ENCODE data around the gene KRT10. TPM values are rescaled to one million over a fixed set of nuclear protein-coding genes. Genes with fewer than 3 reads are reported as not detected.

Gene KRT10
- polyA plus RNA-seq, 3 donors: 9.7 to 79.1 (median 58.7) TPM

GRCh38 chr17:40824015-40824832 is 1.8 kb upstream of the KRT10 start:
- Histone ChIP-seq H3K79me2 (ENCODE audit: insufficient read depth, low read length) (no peaks in the 10 kb centered on the region), H3K4me1 (ENCODE audit: control insufficient read depth in 1 of 2, insufficient read depth in 2 of 2, low read length in 2 of 2) (peaks cover 3% of the 10 kb centered on the region in 2 donors), H4K20me1 (ENCODE audit: insufficient read depth, low read length) (no peaks in the 10 kb centered on the region), H3K27me3 (ENCODE audit: control insufficient read depth in 2 of 2, insufficient read depth in 2 of 2, low read length in 2 of 2) (peaks cover 10 to 36% of the 10 kb centered on the region in 2 donors), H3K36me3 (replicated peaks in 1 of 2; ENCODE audit: control insufficient read depth in 1 of 2, insufficient read depth in 2 of 2, low read length in 2 of 2) (no peaks in the 10 kb centered on the region), H3K9ac (ENCODE audit: insufficient read depth, low read length, poor library complexity, severe bottlenecking) (no peak overlapping the region), H3K4me3 (replicated peaks in 1 of 3; ENCODE audit: low read depth in 2 of 3, low read length in 3 of 3) (no peak overlapping the region), H3K9me3 (replicated peaks in 1 of 2; ENCODE audit: control insufficient read depth in 1 of 2, insufficient read depth in 1 of 2, low read length in 2 of 2) (peaks cover 3 to 7% of the 10 kb centered on the region in 2 donors), H2AFZ (ENCODE audit: insufficient read depth, low read depth, low read length, poor library complexity, severe bottlenecking) (no peak overlapping the region), H3K27ac (ENCODE audit: low read depth in 1 of 2, low read length in 2 of 2) (no peak overlapping the region), H3K4me2 (replicated peaks; ENCODE audit: extremely low read depth, low read length, poor library complexity, severe bottlenecking) (no peak overlapping the region)
- no peak overlapping the region for H3K4me3 Mint-ChIP-seq
- peaks cover 2 to 6% of the 10 kb centered on the region in 2 donors for H3K36me3 Mint-ChIP-seq
- no peak overlapping the region for H3K27ac Mint-ChIP-seq
- WGBS (ENCODE audit: insufficient coverage): no CpG with 5 or more reads among the region's 1 CpG
- intact Hi-C loops (cut with micrococcal nuclease): no loop called here
- H3K9me3 Mint-ChIP-seq: peaks cover 5 to 23% (median 13%) of the 10 kb centered on the region in 7 donors
- H3K27me3 Mint-ChIP-seq (ENCODE audit: low read depth in 3 of 3): peaks cover 29 to 41% (median 32%) of the 10 kb centered on the region in 3 donors
- peaks cover 3% of the 10 kb centered on the region for H3K4me1 Mint-ChIP-seq
- TF ChIP-seq CTCF (IDR thresholded peaks at IDR 0.05): no peak
- no peak for DNase-seq

GRCh38 chr17:40821536-40821935 is 878 bp downstream of the KRT10 start:
- Mint-ChIP-seq H3K4me3 (peak overlapping the region in 1 of 2 donors; percentile 10), H3K27me3 (ENCODE audit: low read depth in 3 of 3) (peaks cover 23 to 39% (median 29%) of the 10 kb centered on the region in 3 donors), H3K4me1 (peaks cover 12% of the 10 kb centered on the region), H3K9me3 (peaks cover 11 to 42% (median 27%) of the 10 kb centered on the region in 7 donors), H3K27ac (no peak overlapping the region), H3K36me3 (peaks cover 12 to 15% of the 10 kb centered on the region in 2 donors)
- H3K27me3 ChIP-seq (ENCODE audit: control insufficient read depth in 2 of 2, insufficient read depth in 2 of 2, low read length in 2 of 2): peaks cover 14 to 33% of the 10 kb centered on the region in 2 donors
- H4K20me1 ChIP-seq (ENCODE audit: insufficient read depth, low read length): no peaks in the 10 kb centered on the region
- H3K9ac ChIP-seq (ENCODE audit: insufficient read depth, low read length, poor library complexity, severe bottlenecking): no peak overlapping the region
- no peak overlapping the region for H3K4me3 ChIP-seq (replicated peaks in 1 of 3; ENCODE audit: low read depth in 2 of 3, low read length in 3 of 3)
- peaks cover 8 to 14% of the 10 kb centered on the region in 2 donors for H3K4me1 ChIP-seq (ENCODE audit: control insufficient read depth in 1 of 2, insufficient read depth in 2 of 2, low read length in 2 of 2)
- peaks cover 7 to 13% of the 10 kb centered on the region in 2 donors for H3K9me3 ChIP-seq (replicated peaks in 1 of 2; ENCODE audit: control insufficient read depth in 1 of 2, insufficient read depth in 1 of 2, low read length in 2 of 2)
- peaks cover 0 to 9% of the 10 kb centered on the region in 2 donors for H3K36me3 ChIP-seq (replicated peaks in 1 of 2; ENCODE audit: control insufficient read depth in 1 of 2, insufficient read depth in 2 of 2, low read length in 2 of 2)
- H3K79me2 ChIP-seq (ENCODE audit: insufficient read depth, low read length): no peaks in the 10 kb centered on the region
- no peak for TF ChIP-seq CTCF (IDR thresholded peaks at IDR 0.05)
- no peak for DNase-seq
- no peak overlapping the region for H3K4me2 ChIP-seq (replicated peaks; ENCODE audit: extremely low read depth, low read length, poor library complexity, severe bottlenecking)
- H3K27ac ChIP-seq (ENCODE audit: low read depth in 1 of 2, low read length in 2 of 2): no peak overlapping the region
- no peak overlapping the region for H2AFZ ChIP-seq (ENCODE audit: insufficient read depth, low read depth, low read length, poor library complexity, severe bottlenecking)
- intact Hi-C loops (cut with micrococcal nuclease): no loop called here
